PFSK-1 (cell line): ENCODE measurements around the gene PPP2R2C.

ENCODE experiments used
- TAF1 ChIP-seq: IDR thresholded peaks from 2 replicates; pipeline ENCODE4 v1.6.1; 2012; ENCODE audit warnings: low read length, control low read depth, borderline replicate concordance; ENCODE audit not compliant: insufficient read depth
- TF ChIP-seq, protein P1 (sequence below), 2 experiments: IDR thresholded peaks; 2 replicates each; pipeline versions ENCODE4 v1.6.1 to v1.8.0; 2011 to 2012; ENCODE audit warnings: low read depth in 2 of 2, low read length in 2 of 2, control low read depth in 1 of 2, inconsistent platforms in 1 of 2, mild to moderate bottlenecking in 1 of 2, moderate library complexity in 1 of 2; ENCODE audit not compliant: insufficient read depth in 1 of 2

DNA sequence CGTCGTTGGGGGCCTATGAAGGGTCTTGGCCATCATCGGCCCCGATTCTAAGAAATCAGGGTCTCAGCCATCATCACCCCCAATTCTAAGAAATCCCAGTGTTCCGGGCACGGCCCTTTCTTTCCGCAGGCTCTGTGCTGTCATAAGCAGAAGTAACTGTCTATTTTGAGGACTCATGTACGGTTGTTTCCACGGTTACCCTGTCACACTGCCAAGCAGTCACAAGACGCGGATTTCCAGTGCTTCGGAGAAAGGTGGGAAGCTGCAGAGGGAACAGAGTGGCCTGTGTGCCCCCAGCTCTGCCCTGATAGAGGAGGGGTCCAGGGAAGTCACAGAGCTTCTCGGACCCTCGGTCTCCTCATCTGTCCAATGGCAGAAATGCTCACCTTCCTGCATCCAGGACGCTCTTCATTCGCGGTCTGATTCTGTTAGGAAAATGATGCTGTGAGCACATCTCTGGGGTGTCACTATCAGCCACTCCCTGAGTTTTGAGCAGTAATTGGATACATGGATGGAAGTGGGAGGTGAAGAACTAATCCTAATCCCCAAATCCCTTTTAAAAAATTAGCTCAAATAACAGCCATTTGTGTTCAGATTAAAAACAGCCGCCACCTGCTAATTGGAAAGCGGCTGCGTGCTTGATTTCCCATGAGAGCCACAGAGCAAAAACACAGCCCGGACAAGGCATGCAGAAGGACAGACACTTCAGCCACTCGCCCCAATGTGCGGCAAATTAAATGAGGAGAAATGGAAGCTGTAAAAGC, 129.7 kb downstream of the PPP2R2C start:
- TF ChIP-seq, protein P1, sequence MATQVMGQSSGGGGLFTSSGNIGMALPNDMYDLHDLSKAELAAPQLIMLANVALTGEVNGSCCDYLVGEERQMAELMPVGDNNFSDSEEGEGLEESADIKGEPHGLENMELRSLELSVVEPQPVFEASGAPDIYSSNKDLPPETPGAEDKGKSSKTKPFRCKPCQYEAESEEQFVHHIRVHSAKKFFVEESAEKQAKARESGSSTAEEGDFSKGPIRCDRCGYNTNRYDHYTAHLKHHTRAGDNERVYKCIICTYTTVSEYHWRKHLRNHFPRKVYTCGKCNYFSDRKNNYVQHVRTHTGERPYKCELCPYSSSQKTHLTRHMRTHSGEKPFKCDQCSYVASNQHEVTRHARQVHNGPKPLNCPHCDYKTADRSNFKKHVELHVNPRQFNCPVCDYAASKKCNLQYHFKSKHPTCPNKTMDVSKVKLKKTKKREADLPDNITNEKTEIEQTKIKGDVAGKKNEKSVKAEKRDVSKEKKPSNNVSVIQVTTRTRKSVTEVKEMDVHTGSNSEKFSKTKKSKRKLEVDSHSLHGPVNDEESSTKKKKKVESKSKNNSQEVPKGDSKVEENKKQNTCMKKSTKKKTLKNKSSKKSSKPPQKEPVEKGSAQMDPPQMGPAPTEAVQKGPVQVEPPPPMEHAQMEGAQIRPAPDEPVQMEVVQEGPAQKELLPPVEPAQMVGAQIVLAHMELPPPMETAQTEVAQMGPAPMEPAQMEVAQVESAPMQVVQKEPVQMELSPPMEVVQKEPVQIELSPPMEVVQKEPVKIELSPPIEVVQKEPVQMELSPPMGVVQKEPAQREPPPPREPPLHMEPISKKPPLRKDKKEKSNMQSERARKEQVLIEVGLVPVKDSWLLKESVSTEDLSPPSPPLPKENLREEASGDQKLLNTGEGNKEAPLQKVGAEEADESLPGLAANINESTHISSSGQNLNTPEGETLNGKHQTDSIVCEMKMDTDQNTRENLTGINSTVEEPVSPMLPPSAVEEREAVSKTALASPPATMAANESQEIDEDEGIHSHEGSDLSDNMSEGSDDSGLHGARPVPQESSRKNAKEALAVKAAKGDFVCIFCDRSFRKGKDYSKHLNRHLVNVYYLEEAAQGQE (IDR thresholded peaks at IDR 0.05; ENCODE audit: insufficient read depth in 1 of 2, low read depth in 2 of 2, low read length in 2 of 2): no peak
- no peak for TF ChIP-seq TAF1
